Measurements from ENCODE around the gene TUSC2.

DNA sequence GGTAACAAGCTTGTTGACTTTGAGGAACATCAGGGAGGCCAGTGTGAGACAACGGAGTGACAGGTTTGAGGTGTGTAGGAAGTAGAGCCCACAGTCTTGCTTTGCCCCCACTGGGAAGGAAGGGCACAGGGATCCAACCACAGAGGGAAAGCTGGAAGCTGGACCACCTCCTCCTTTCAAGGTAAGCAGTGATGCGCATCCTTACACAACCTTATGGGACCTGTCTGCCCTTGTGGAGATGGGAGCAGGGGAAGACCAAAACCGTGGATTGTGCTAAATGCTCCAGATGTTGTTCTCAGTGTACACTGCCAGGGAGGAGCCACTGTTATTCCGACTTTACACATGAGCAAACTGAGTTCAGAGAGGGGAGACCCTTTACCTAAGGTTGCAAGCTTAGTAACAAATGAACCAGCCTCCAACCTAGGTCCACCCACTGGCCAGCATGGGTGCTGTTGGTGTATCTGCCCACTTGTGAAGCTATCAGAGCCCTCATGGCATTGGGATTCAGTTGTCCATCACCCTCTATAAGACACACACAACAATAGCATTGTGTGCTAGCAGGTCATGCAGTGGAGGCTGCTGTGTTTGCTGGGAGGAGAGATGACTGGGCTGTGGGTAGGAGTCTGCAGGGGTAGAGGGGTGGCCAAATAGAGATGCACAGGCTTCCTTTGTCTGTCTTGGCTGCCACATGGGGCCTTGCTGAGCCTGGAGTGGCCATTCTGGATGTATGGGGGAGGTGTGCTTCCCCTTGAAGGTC lies 49.7 kb downstream of the TUSC2 start:
- TF ChIP-seq PAWR (CRISPR knock-in tag; IDR thresholded peaks at IDR 0.05; ENCODE audit: borderline replicate concordance) (no peak), ZNF652 (CRISPR knock-in tag; IDR thresholded peaks at IDR 0.05; ENCODE audit: borderline replicate concordance, low read depth) (no peak), CEBPB (IDR thresholded peaks at IDR 0.05; ENCODE audit: borderline replicate concordance, low read depth, low read length) (no peak), THAP9 (CRISPR knock-in tag; IDR thresholded peaks at IDR 0.05; ENCODE audit: borderline replicate concordance) (no peak), RBM39 (IDR thresholded peaks at IDR 0.05; ENCODE audit: low read depth, low read length, poor library complexity, severe bottlenecking) (no peak), ZSCAN25 (CRISPR knock-in tag; IDR thresholded peaks at IDR 0.05) (no peak), POLR2AphosphoS5 (IDR thresholded peaks at IDR 0.05; ENCODE audit: low read depth, low read length) (no peak), TAF1 (CRISPR knock-in tag; IDR thresholded peaks at IDR 0.05) (no peak), CTCF (CRISPR knock-in tag; IDR thresholded peaks at IDR 0.05) (no peak), ZFP90 (CRISPR knock-in tag; IDR thresholded peaks at IDR 0.05; ENCODE audit: borderline replicate concordance) (no peak), POLR2A (IDR thresholded peaks at IDR 0.05; ENCODE audit: insufficient read depth in 1 of 2, low read depth in 2 of 2, low read length in 2 of 2) (no peak; a peak in 1 of 4 replicates), TGIF2 (CRISPR knock-in tag; IDR thresholded peaks at IDR 0.05) (no peak)

All from HepG2 (cell line).